ENCODE measurements around the gene PBOV1. TPM values are rescaled to one million over a fixed set of nuclear protein-coding genes. Genes with fewer than 3 reads are reported as not detected.

The PBOV1 gene
- total RNA-seq, 1 donor from 2014 or later: not detected

DNA sequence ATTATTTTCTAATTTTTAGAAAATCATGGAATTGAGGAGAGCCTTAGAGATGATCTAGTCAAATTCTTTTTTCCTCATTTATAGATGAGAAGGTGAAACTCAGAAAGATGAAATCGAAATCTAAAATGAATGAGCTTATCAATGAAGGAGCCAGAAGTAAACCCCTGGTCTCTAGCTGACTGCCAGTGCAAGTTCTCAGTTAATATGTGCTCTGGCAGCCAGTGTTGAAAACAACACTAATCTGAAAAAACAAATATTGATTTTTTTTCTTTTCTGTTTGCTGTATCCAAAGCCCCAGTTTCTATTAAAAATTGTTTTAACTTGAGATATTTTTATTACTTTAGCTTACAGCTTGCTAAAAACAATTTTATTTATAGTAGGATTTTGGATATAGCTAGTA lies 21.5 kb upstream of the PBOV1 start:
- no peaks in the 10 kb centered on the region for H3K27me3 ChIP-seq
- no peak overlapping the region for H3K4me3 ChIP-seq
- H3K9me3 ChIP-seq: no peaks in the 10 kb centered on the region
- no peaks in the 10 kb centered on the region for H3K4me1 ChIP-seq
- TF ChIP-seq POLR2AphosphoS5 (IDR thresholded peaks at IDR 0.05; ENCODE audit: insufficient read depth in 1 of 2, low read depth in 1 of 2) (no peak), POLR2A (IDR thresholded peaks at IDR 0.05) (no peak)
- TF ChIP-seq, protein P1, sequence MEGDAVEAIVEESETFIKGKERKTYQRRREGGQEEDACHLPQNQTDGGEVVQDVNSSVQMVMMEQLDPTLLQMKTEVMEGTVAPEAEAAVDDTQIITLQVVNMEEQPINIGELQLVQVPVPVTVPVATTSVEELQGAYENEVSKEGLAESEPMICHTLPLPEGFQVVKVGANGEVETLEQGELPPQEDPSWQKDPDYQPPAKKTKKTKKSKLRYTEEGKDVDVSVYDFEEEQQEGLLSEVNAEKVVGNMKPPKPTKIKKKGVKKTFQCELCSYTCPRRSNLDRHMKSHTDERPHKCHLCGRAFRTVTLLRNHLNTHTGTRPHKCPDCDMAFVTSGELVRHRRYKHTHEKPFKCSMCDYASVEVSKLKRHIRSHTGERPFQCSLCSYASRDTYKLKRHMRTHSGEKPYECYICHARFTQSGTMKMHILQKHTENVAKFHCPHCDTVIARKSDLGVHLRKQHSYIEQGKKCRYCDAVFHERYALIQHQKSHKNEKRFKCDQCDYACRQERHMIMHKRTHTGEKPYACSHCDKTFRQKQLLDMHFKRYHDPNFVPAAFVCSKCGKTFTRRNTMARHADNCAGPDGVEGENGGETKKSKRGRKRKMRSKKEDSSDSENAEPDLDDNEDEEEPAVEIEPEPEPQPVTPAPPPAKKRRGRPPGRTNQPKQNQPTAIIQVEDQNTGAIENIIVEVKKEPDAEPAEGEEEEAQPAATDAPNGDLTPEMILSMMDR (IDR thresholded peaks at IDR 0.05): no peak
- intact Hi-C loops (cut with DNase I): no loop called here
- no peaks in the 10 kb centered on the region for H3K36me3 ChIP-seq
- no peak overlapping the region for H3K27ac ChIP-seq
- DNase-seq (ENCODE audit: extremely low spot score in 2 of 2): no peak

DNA sequence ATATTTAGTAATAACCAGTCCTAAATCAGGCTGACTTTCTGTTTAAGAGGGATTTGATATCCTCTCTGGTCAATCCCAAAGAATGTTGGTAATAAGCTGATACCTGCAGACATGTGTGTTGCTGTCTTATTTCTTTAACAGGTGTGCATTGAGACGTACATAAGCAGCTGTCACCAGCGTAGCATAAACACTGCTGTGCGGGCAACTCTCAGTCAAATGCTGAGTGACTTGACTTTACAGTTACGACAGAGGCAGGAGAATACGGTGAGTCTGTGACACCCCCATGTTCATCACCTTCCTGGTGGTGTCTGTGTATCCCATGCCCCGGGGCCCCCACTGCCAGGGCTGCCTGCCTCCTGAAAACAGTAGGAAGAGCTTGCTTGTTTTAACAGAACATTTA lies 20.1 kb upstream of the PBOV1 start:
- Histone ChIP-seq H3K27me3 (no peaks in the 10 kb centered on the region), H3K4me1 (no peaks in the 10 kb centered on the region), H3K4me3 (no peak overlapping the region), H3K36me3 (no peaks in the 10 kb centered on the region), H3K9me3 (no peaks in the 10 kb centered on the region), H3K27ac (no peak overlapping the region)
- DNase-seq (ENCODE audit: extremely low spot score in 2 of 2): no peak
- intact Hi-C loops (cut with DNase I): no loop called here
- TF ChIP-seq POLR2A (IDR thresholded peaks at IDR 0.05): no peak
- TF ChIP-seq POLR2AphosphoS5 (IDR thresholded peaks at IDR 0.05; ENCODE audit: insufficient read depth in 1 of 2, low read depth in 1 of 2): no peak
- TF ChIP-seq, protein P1 (IDR thresholded peaks at IDR 0.05): no peak

DNA sequence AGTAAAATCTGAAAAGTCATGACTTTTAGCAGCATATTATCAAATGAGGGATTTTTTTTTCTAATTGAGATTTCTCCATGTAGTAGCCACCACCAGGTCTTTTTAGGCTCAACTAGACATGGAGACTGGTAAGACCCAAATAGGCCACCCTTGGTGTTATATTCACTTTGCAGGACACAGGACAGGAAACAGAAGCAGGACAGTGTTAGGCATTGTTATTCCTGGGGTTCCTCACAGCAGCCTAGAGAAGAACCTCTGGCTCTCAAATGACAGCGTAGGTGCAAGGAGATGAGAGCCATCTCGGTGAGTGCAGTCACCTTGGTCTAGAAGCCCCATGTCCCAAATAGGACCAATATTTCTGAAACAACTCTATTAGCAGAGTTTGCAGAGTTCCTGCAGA lies 19.2 kb upstream of the PBOV1 start:
- Histone ChIP-seq H3K36me3 (no peaks in the 10 kb centered on the region), H3K4me3 (no peak overlapping the region), H3K27me3 (no peaks in the 10 kb centered on the region), H3K27ac (no peak overlapping the region), H3K9me3 (no peaks in the 10 kb centered on the region), H3K4me1 (no peaks in the 10 kb centered on the region)
- TF ChIP-seq POLR2A (IDR thresholded peaks at IDR 0.05): no peak
- TF ChIP-seq, protein P1 (IDR thresholded peaks at IDR 0.05): no peak
- TF ChIP-seq POLR2AphosphoS5 (IDR thresholded peaks at IDR 0.05; ENCODE audit: insufficient read depth in 1 of 2, low read depth in 1 of 2): no peak
- DNase-seq (ENCODE audit: extremely low spot score in 2 of 2): no peak
- intact Hi-C loops (cut with DNase I): no loop called here

DNA sequence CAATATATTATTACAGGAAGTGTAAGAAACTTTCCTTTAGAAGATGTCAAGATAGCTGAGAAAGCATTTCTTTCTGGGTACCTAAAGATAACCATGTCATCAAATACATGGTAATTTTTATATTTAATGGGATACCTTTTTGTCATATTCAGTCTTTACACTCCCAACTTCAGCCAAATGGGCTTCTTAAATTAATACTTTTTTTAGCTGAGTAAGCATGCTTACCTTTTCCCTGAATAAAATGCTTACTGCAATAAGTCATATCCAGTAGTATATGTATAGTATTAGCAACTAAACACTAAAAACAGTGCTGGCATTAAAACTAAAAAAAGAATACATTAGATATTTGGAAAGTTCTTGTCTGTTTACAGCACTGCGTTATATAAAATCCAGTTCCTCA lies 17.4 kb upstream of the PBOV1 start:
- Histone ChIP-seq H3K27me3 (no peaks in the 10 kb centered on the region), H3K4me3 (no peak overlapping the region), H3K4me1 (no peaks in the 10 kb centered on the region), H3K36me3 (no peaks in the 10 kb centered on the region), H3K27ac (no peak overlapping the region), H3K9me3 (no peaks in the 10 kb centered on the region)
- DNase-seq (ENCODE audit: extremely low spot score in 2 of 2): no peak
- TF ChIP-seq POLR2A (IDR thresholded peaks at IDR 0.05): no peak
- intact Hi-C loops (cut with DNase I): no loop called here

DNA sequence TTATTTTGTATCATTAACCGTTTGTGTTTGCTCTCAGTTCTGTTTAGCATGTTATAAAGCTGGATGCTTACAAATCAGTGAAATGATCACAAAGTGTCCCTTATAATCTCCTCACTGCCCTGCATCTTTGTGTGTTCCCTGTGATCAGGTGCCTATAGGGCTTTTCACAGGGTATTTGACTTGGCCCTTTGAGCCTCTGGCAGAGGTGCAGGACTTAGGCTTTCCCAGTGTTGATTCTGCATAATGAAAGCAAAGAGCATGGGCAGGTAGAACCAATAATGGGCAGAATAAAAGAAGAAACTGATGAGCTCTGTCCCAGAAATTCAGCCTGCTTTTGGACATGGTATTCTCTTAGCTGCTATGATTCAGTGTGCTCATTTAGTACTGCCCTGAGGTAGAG lies 16.9 kb upstream of the PBOV1 start:
- Histone ChIP-seq H3K4me3 (no peak overlapping the region), H3K4me1 (no peaks in the 10 kb centered on the region), H3K36me3 (no peaks in the 10 kb centered on the region), H3K27me3 (no peaks in the 10 kb centered on the region), H3K27ac (no peak overlapping the region), H3K9me3 (no peaks in the 10 kb centered on the region)
- no peak for DNase-seq (ENCODE audit: extremely low spot score in 2 of 2)
- intact Hi-C loops (cut with DNase I): no loop called here
- TF ChIP-seq POLR2A (IDR thresholded peaks at IDR 0.05) (no peak), POLR2AphosphoS5 (IDR thresholded peaks at IDR 0.05; ENCODE audit: insufficient read depth in 1 of 2, low read depth in 1 of 2) (no peak)
- TF ChIP-seq, protein P1 (IDR thresholded peaks at IDR 0.05): no peak

DNA sequence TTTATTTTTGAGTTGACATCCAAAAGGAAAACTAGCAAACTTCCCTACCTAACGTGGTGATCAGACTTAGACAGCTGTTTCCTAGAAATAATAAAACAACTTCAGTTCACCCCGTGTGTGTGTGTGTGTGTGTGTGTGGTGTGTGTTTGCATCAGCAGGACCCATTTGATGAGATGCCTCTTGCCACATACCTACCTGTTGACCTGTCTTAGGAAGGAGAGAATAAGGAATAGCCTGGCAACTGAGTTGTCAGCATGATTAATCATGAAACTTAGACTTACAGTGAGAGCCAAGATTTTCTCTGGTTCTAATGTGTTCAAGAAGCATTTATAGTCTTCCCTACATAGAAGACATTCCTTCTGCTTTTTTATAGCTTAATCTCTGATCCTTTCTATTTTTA lies 16.1 kb upstream of the PBOV1 start:
- Histone ChIP-seq H3K27ac (no peak overlapping the region), H3K36me3 (no peaks in the 10 kb centered on the region), H3K4me3 (no peak overlapping the region), H3K4me1 (no peaks in the 10 kb centered on the region), H3K9me3 (no peaks in the 10 kb centered on the region), H3K27me3 (no peaks in the 10 kb centered on the region)
- DNase-seq (ENCODE audit: extremely low spot score in 2 of 2): no peak
- intact Hi-C loops (cut with DNase I): no loop called here
- TF ChIP-seq, protein P1 (IDR thresholded peaks at IDR 0.05): no peak
- peak in 1 of 2 donors; percentile 19 for TF ChIP-seq POLR2AphosphoS5 (IDR thresholded peaks at IDR 0.05; ENCODE audit: insufficient read depth in 1 of 2, low read depth in 1 of 2)
- TF ChIP-seq POLR2A (IDR thresholded peaks at IDR 0.05): no peak
